ENCODE results near the gene ABCC5.
A peak's percentile ranks its signal among the peaks of the same experiment; 100 is the strongest.
"Not testable (repeated sequence)": the region's sequence is repeated elsewhere in the genome, so short reads cannot be mapped to it uniquely, and the experiment has no call there.

The ABCC5 gene

DNA sequence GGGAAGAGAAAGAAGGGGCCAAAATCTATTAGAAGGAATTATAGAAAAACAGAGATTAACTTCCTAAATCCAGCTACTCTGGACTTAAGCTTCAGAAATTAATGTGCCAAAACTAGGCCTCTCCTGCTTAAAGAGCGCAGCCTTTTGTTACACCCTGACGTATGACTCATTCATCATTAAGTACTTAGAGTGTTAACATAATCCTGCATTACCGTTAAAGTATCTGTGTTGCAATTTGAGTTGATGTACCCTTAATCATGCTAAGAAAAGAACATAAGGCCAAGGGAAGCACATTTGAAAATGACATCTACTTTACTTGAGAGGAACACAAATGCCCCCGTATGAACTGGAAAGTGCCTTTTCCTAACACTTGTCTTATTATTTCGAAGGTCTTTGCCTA lies 21.7 kb upstream of the ABCC5 start (continued):
- TF ChIP-seq, protein P1, sequence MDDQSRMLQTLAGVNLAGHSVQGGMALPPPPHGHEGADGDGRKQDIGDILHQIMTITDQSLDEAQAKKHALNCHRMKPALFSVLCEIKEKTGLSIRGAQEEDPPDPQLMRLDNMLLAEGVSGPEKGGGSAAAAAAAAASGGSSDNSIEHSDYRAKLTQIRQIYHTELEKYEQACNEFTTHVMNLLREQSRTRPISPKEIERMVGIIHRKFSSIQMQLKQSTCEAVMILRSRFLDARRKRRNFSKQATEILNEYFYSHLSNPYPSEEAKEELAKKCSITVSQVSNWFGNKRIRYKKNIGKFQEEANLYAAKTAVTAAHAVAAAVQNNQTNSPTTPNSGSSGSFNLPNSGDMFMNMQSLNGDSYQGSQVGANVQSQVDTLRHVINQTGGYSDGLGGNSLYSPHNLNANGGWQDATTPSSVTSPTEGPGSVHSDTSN (CRISPR knock-in tag; IDR thresholded peaks at IDR 0.05): no peak
- TF ChIP-seq ZNF600 (tag by site-specific recombination; IDR thresholded peaks at IDR 0.05): peak; percentile 12; the same call in 1 of the 2 replicates
- no peak for TF ChIP-seq ZNF548 (tag by site-specific recombination; IDR thresholded peaks at IDR 0.05)
- TF ChIP-seq ZIC2 (tag by site-specific recombination; IDR thresholded peaks at IDR 0.05): no peak
- TF ChIP-seq ZNF529 (tag by site-specific recombination; IDR thresholded peaks at IDR 0.05; ENCODE audit: insufficient replicate concordance): no peak
- no peak for TF ChIP-seq ZFP3 (tag by site-specific recombination; IDR thresholded peaks at IDR 0.05; ENCODE audit: low read depth)
- no peak for TF ChIP-seq ZBTB11 (tag by site-specific recombination; conservative IDR thresholded peaks at IDR 0.05; ENCODE audit: low read depth)
- TF ChIP-seq HOXA7 (CRISPR knock-in tag; IDR thresholded peaks at IDR 0.05; ENCODE audit: borderline replicate concordance): no peak
- no peak for TF ChIP-seq ZNF596 (tag by site-specific recombination; IDR thresholded peaks at IDR 0.05)
- TF ChIP-seq ZNF791 (tag by site-specific recombination; IDR thresholded peaks at IDR 0.05): no peak
- TF ChIP-seq PRDM6 (tag by site-specific recombination; IDR thresholded peaks at IDR 0.05): peak; percentile 51
- no peak for TF ChIP-seq ZSCAN16 (tag by site-specific recombination; IDR thresholded peaks at IDR 0.05)
- TF ChIP-seq ZNF624 (tag by site-specific recombination; IDR thresholded peaks at IDR 0.05): no peak
- TF ChIP-seq ZBTB48 (tag by site-specific recombination; IDR thresholded peaks at IDR 0.05): peak; percentile 66
- TF ChIP-seq ZNF302 (tag by site-specific recombination; IDR thresholded peaks at IDR 0.05; ENCODE audit: low read depth): no peak
- no peak for TF ChIP-seq ZFP37 (tag by site-specific recombination; IDR thresholded peaks at IDR 0.05)
- no peak for TF ChIP-seq SCRT1 (tag by site-specific recombination; IDR thresholded peaks at IDR 0.05; ENCODE audit: borderline replicate concordance)
- 0 out of 2 replicates have a peak, but pooled peaks have one; percentile 16 for TF ChIP-seq ZBTB17 (tag by site-specific recombination; IDR thresholded peaks at IDR 0.05)
- TF ChIP-seq ZNF521 (tag by site-specific recombination; IDR thresholded peaks at IDR 0.05): no peak
- TF ChIP-seq HOXD13 (CRISPR knock-in tag; IDR thresholded peaks at IDR 0.05; ENCODE audit: borderline replicate concordance): no peak
- TF ChIP-seq ZNF354C (tag by site-specific recombination; IDR thresholded peaks at IDR 0.05; ENCODE audit: borderline replicate concordance, low read depth): no peak
- peak; percentile 42; the same call in 1 of the 2 replicates for TF ChIP-seq ZNF558 (tag by site-specific recombination; IDR thresholded peaks at IDR 0.05)
- no peak for TF ChIP-seq SP3 (tag by site-specific recombination; IDR thresholded peaks at IDR 0.05)
- no peak for TF ChIP-seq ZNF837 (tag by site-specific recombination; IDR thresholded peaks at IDR 0.05)

GRCh38 chr3:184038307-184038706 lies 20.6 kb upstream of the ABCC5 start:
- H3K4me3 ChIP-seq (ENCODE audit: low read depth, low read length); H3K36me3 ChIP-seq (ENCODE audit: control insufficient read depth in 2 of 2, insufficient read depth in 1 of 2, low read length in 2 of 2); CTCF ChIA-PET; H3K9me3 ChIP-seq (ENCODE audit: control insufficient read depth, insufficient read depth, low read depth, low read length); POLR2A ChIA-PET; H3K27ac ChIP-seq (ENCODE audit: extremely low read depth, low read depth, low read length); H3K4me1 ChIP-seq (ENCODE audit: control insufficient read depth, insufficient read depth, low read length): not testable (repeated sequence)
